HepG2 (cell line): ENCODE data around the gene NDRG2. TPM values are rescaled to one million over a fixed set of nuclear protein-coding genes. Genes with fewer than 3 reads are reported as not detected.
A peak's percentile ranks its signal among the peaks of the same experiment; 100 is the strongest.

Experiments
- BHLHE40 ChIP-seq: IDR thresholded peaks from 2 replicates; pipeline ENCODE4 v1.6.1; 2011; ENCODE audit warnings: low read length, improper control_type of control experiment
- CCDC6 ChIP-seq: sonication (generic); formaldehyde crosslinking; IDR thresholded peaks from 2 replicates; pipeline ENCODE4 v1.8.1; 2022; ENCODE audit warnings: mild to moderate bottlenecking, missing genetic modification reagents, moderate library complexity
- CREM ChIP-seq, 2 experiments: sonication (generic) in 1 of 2; formaldehyde crosslinking in 1 of 2; IDR thresholded peaks; 2 replicates each; pipeline versions ENCODE4 v1.4.0 to v1.6.1; 2016 to 2020; ENCODE audit warnings: antibody characterized with exemption in 1 of 2, mild to moderate bottlenecking in 1 of 2, missing genetic modification reagents in 1 of 2
- FOXC1 ChIP-seq: sonication (generic); formaldehyde crosslinking; IDR thresholded peaks from 2 replicates; pipeline ENCODE4 v1.8.0; 2022; ENCODE audit warnings: mild to moderate bottlenecking, missing genetic modification reagents, borderline replicate concordance
- GATA4 ChIP-seq: sonication (generic); IDR thresholded peaks from 2 replicates; pipeline ENCODE4 v1.6.1; 2016; ENCODE audit warnings: antibody characterized with exemption, low read depth, borderline replicate concordance
- HDAC1 ChIP-seq: sonication (generic); formaldehyde crosslinking; IDR thresholded peaks from 2 replicates; pipeline ENCODE4 v1.5.1; 2020; ENCODE audit warnings: mild to moderate bottlenecking, missing genetic modification reagents
- HMG20B ChIP-seq: conservative IDR thresholded peaks from 2 replicates; pipeline ENCODE4 v1.6.1; 2016; ENCODE audit warnings: missing genetic modification reagents, missing compliant biosample characterization
- JDP2 ChIP-seq: sonication (generic); formaldehyde crosslinking; IDR thresholded peaks from 2 replicates; pipeline ENCODE4 v1.8.1; 2022; ENCODE audit warnings: missing genetic modification reagents, borderline replicate concordance
- JUND ChIP-seq: sonication (generic); formaldehyde crosslinking; IDR thresholded peaks from 2 replicates; pipeline ENCODE4 v1.8.0; 2022; ENCODE audit warnings: mild to moderate bottlenecking, missing genetic modification reagents
- MAFG ChIP-seq: sonication (generic); formaldehyde crosslinking; IDR thresholded peaks from 2 replicates; pipeline ENCODE4 v1.5.1; 2020; ENCODE audit warnings: mild to moderate bottlenecking, missing genetic modification reagents
- MEIS1 ChIP-seq: sonication (generic); formaldehyde crosslinking; IDR thresholded peaks from 2 replicates; pipeline ENCODE4 v1.9.0; 2021; ENCODE audit warnings: mild to moderate bottlenecking, missing genetic modification reagents, moderate library complexity, borderline replicate concordance
- MYC ChIP-seq: sonication (generic); formaldehyde crosslinking; IDR thresholded peaks from 2 replicates; pipeline ENCODE4 v1.9.0; 2021; ENCODE audit warnings: missing genetic modification reagents, borderline replicate concordance
- NFIB ChIP-seq: sonication (generic); formaldehyde crosslinking; IDR thresholded peaks from 2 replicates; pipeline ENCODE4 v1.9.0; 2021; ENCODE audit warnings: missing genetic modification reagents, mild to moderate bottlenecking, borderline replicate concordance
- NRL ChIP-seq: sonication (generic); formaldehyde crosslinking; IDR thresholded peaks from 2 replicates; pipeline ENCODE4 v1.5.0; 2020; ENCODE audit warnings: missing genetic modification reagents, mild to moderate bottlenecking, moderate library complexity, borderline replicate concordance
- PPARG ChIP-seq: conservative IDR thresholded peaks from 2 replicates; pipeline ENCODE4 v1.6.1; 2016; ENCODE audit warnings: missing biosample characterization, missing genetic modification reagents
- REXO4 ChIP-seq: sonication (generic); formaldehyde crosslinking; IDR thresholded peaks from 2 replicates; pipeline ENCODE4 v1.8.0; 2022; ENCODE audit warnings: missing genetic modification reagents, mild to moderate bottlenecking, borderline replicate concordance
- TBX2 ChIP-seq: sonication (generic); formaldehyde crosslinking; IDR thresholded peaks from 2 replicates; pipeline ENCODE4 v1.5.0; 2020; ENCODE audit warnings: missing genetic modification reagents, mild to moderate bottlenecking, borderline replicate concordance
- TCF7L2 ChIP-seq: IDR thresholded peaks from 2 replicates; pipeline ENCODE4 v1.6.1; 2011; ENCODE audit warnings: mild to moderate bottlenecking, low read depth, low read length, moderate library complexity
- ZNF264 ChIP-seq: sonication (generic); formaldehyde crosslinking; IDR thresholded peaks from 2 replicates; pipeline ENCODE4 v1.4.0; 2020; ENCODE audit warnings: missing genetic modification reagents
- ZNF766 ChIP-seq: sonication (generic); formaldehyde crosslinking; IDR thresholded peaks from 2 replicates; pipeline ENCODE4 v1.5.0; 2020; ENCODE audit warnings: missing genetic modification reagents, borderline replicate concordance
- ZSCAN31 ChIP-seq: sonication (generic); formaldehyde crosslinking; IDR thresholded peaks from 2 replicates; pipeline ENCODE4 v1.5.0; 2020; ENCODE audit warnings: low read depth, mild to moderate bottlenecking, missing genetic modification reagents
- polyA plus RNA-seq, 8 experiments: library from polyadenylated mRNA; depleted of rRNA in 3 of 8; stranded (reverse) in 7 of 8; unstranded in 1 of 8; fragments of >200 nt; fragmentation: Illumina TruSeq in 4 of 8; extraction: Trizol in 4 of 8; gene quantifications; 2 replicates each; pipeline versions ENCODE4 v1.2.1 to v1.2.3, GENCODE V29; 2011 to 2016; ENCODE audit warnings: low read depth in 4 of 8, missing spikeins in 1 of 8, mixed read lengths in 1 of 8; ENCODE audit not compliant: insufficient read depth in 1 of 8
- total RNA-seq, 5 experiments: library from RNA; depleted of rRNA; stranded (reverse); fragments of >200 nt; fragmentation: Illumina TruSeq; extraction: Trizol; gene quantifications; 2 replicates each; pipeline ENCODE4 v1.2.3, GENCODE V29; 2016; ENCODE audit warnings: low read depth in 1 of 5
- TF ChIP-seq, protein P1 (sequence below): sonication (generic); formaldehyde crosslinking; conservative IDR thresholded peaks from 2 replicates; pipeline ENCODE4 v1.8.0; 2022; ENCODE audit warnings: mild to moderate bottlenecking, moderate library complexity, missing genetic modification reagents
- TF ChIP-seq, protein P2 (sequence below): sonication (generic); formaldehyde crosslinking; IDR thresholded peaks from 2 replicates; pipeline ENCODE4 v1.8.1; 2023; ENCODE audit warnings: mild to moderate bottlenecking, missing genetic modification reagents
- TF ChIP-seq, protein P3 (sequence below): sonication (generic); formaldehyde crosslinking; IDR thresholded peaks from 2 replicates; pipeline ENCODE4 v1.8.0; 2022; ENCODE audit warnings: mild to moderate bottlenecking, missing genetic modification reagents, moderate library complexity
- TF ChIP-seq, protein P4 (sequence below): sonication (generic); formaldehyde crosslinking; IDR thresholded peaks from 2 replicates; pipeline ENCODE4 v1.4.0; 2020; ENCODE audit warnings: mild to moderate bottlenecking, missing genetic modification reagents, borderline replicate concordance

NDRG2 gene
- total and polyA plus RNA-seq, 2 of the 13 experiments (the other 11 are each of a cell fraction or from before 2014, with no cell fraction given), result 27.2 to 189 TPM

DNA sequence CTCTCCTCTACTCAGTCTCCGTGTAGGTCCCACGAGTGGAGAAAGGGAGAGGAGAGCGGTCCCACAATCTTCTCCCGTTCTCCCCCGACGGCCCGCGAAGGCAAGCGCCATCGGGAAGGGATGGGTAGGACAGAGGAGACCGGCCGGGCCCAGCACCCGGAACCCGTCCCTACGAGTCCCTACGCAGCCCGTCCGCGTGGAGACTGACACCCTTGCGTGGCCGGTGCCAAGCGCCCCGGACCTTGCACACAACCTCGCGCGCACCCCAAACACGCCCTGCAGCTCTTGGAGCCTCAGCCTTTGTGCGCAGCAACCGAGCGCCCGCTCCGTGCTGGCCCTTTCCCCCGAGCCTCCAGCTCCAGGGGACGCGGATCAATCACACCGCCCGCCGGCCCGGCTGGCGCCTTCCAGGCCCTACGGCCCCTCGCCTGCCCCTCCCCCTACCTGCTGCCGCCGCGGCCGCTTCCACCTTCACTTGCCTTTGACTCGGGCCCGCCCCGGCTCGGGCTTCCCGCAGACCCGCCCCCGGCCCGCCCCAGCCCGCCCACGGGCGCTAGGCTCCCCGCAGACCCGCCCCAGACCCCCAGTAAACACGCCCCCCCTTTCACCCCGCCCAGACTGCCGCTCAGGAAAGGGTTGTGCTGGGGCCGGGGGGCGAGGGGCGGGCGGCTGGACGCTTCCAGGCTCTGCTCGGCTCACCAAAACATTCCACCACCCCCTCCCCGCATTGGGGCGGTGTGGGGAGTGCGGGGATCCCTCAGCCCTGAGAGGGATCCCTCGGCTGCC lies at the start of gene NDRG2 (continued):
- TF ChIP-seq ZSCAN31 (0 out of 2 replicates have a peak, but pooled peaks have one; percentile 57), BHLHE40 (no peak), CCDC6 (CRISPR knock-in tag) (no peak), CREM (IDR thresholded peaks at IDR 0.05) (no peak), CREM (CRISPR knock-in tag; IDR thresholded peaks at IDR 0.05) (no peak), TCF7L2 (no peak), NRL (CRISPR knock-in tag) (peak; percentile 66; the same call in 1 of the 2 replicates), NFIB (CRISPR knock-in tag) (no peak), MAFG (CRISPR knock-in tag) (no peak), ZNF766 (CRISPR knock-in tag) (peak; percentile 92; the same call in 1 of the 2 replicates), JDP2 (CRISPR knock-in tag) (no peak), PPARG (CRISPR knock-in tag) (no peak), REXO4 (CRISPR knock-in tag) (no peak; the same call in 1 of the 2 replicates), MYC (CRISPR knock-in tag) (peak; percentile 93), HDAC1 (CRISPR knock-in tag) (peak; percentile 79), HMG20B (CRISPR knock-in tag) (no peak), ZNF264 (peak; percentile 83; the same call in 1 of the 2 replicates), JUND (no peak; the same call in 1 of the 2 replicates), GATA4 (no peak), TBX2 (CRISPR knock-in tag) (peak; percentile 69), MEIS1 (CRISPR knock-in tag) (no peak), FOXC1 (CRISPR knock-in tag) (no peak)
- TF ChIP-seq, protein P1, sequence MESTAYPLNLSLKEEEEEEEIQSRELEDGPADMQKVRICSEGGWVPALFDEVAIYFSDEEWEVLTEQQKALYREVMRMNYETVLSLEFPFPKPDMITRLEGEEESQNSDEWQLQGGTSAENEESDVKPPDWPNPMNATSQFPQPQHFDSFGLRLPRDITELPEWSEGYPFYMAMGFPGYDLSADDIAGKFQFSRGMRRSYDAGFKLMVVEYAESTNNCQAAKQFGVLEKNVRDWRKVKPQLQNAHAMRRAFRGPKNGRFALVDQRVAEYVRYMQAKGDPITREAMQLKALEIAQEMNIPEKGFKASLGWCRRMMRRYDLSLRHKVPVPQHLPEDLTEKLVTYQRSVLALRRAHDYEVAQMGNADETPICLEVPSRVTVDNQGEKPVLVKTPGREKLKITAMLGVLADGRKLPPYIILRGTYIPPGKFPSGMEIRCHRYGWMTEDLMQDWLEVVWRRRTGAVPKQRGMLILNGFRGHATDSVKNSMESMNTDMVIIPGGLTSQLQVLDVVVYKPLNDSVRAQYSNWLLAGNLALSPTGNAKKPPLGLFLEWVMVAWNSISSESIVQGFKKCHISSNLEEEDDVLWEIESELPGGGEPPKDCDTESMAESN, result peak; percentile 87
- TF ChIP-seq, protein P2, sequence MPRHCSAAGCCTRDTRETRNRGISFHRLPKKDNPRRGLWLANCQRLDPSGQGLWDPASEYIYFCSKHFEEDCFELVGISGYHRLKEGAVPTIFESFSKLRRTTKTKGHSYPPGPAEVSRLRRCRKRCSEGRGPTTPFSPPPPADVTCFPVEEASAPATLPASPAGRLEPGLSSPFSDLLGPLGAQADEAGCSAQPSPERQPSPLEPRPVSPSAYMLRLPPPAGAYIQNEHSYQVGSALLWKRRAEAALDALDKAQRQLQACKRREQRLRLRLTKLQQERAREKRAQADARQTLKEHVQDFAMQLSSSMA (CRISPR knock-in tag), result peak; percentile 90
- TF ChIP-seq, protein P3, sequence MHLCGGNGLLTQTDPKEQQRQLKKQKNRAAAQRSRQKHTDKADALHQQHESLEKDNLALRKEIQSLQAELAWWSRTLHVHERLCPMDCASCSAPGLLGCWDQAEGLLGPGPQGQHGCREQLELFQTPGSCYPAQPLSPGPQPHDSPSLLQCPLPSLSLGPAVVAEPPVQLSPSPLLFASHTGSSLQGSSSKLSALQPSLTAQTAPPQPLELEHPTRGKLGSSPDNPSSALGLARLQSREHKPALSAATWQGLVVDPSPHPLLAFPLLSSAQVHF (CRISPR knock-in tag), result no peak
- TF ChIP-seq, protein P4, sequence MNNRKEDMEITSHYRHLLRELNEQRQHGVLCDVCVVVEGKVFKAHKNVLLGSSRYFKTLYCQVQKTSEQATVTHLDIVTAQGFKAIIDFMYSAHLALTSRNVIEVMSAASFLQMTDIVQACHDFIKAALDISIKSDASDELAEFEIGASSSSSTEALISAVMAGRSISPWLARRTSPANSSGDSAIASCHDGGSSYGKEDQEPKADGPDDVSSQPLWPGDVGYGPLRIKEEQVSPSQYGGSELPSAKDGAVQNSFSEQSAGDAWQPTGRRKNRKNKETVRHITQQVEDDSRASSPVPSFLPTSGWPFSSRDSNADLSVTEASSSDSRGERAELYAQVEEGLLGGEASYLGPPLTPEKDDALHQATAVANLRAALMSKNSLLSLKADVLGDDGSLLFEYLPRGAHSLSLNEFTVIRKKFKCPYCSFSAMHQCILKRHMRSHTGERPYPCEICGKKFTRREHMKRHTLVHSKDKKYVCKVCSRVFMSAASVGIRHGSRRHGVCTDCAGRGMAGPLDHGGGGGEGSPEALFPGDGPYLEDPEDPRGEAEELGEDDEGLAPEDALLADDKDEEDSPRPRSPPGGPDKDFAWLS (CRISPR knock-in tag), result no peak
